Breast epithelium (tissue), 3 donors: ENCODE data around the gene MOCS1.

Experiments
- POLR2A ChIP-seq: fragments of 450-650 bp; IDR thresholded peaks from one replicate; pipeline ENCODE4 v1.6.1; 2016; ENCODE audit warnings: antibody characterized with exemption, mild to moderate bottlenecking, moderate library complexity
- POLR2AphosphoS5 ChIP-seq, 3 donors: sonication (generic); formaldehyde crosslinking; IDR thresholded peaks; one replicate each; pipeline ENCODE4 v1.6.1; 2017; ENCODE audit warnings: antibody characterized with exemption in 3 of 3

DNA sequence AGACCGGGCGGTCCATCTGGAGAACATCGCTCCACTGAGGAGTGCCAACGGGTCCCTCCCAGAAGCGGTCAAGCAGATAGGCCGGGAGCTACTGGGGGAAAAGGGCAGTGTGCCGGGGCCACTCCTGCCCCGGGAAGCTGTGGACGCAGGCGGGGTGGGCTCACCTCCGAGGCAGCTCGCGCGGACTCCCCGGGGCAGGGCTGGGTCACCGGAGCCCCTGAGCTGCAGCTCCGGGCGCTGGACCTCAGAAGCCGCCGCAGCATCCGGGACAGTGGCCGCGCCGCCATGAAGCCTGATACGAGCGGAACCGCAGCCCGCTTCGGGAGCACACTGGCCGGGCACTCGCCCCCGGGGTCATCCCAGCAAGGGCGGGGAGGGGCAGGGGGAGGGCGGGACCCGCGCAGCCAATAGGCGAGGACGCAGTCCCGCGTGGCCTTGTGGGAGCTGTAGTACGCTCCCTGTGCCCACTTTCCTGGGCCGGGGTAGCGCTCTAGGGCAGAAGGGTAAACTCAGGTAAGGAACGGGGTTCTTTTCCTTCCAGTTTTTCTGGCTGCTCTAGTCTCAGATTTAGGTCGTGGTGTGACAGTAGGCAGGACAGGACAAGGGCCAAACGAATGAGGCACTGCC lies at the start of gene MOCS1:
- TF ChIP-seq POLR2A, result no peak
- peak; percentile 48 to 55 (median 53) for TF ChIP-seq POLR2AphosphoS5 (IDR thresholded peaks at IDR 0.05)
